ENCODE results near the gene HHAT.

Gene HHAT

GRCh38 chr1:210516697-210517459 is 188.2 kb downstream of the HHAT start:
- H2AK5ac ChIP-seq (ENCODE audit: low read length), result no peak overlapping the region
- H3K79me1 ChIP-seq (ENCODE audit: low read length), result no peaks in the 10 kb centered on the region
- H3K4me2 ChIP-seq (ENCODE audit: low read length), result no peak overlapping the region
- no peak overlapping the region for H3K23ac ChIP-seq (ENCODE audit: low read length)
- H4K8ac ChIP-seq (ENCODE audit: low read depth, low read length), result no peak overlapping the region
- no peak overlapping the region for H4K5ac ChIP-seq (ENCODE audit: low read length)
- no peak overlapping the region for H3K4ac ChIP-seq (ENCODE audit: low read depth, low read length)
- H3K4me1 ChIP-seq (ENCODE audit: control insufficient read depth, low read depth, low read length), result no peaks in the 10 kb centered on the region
- no peak overlapping the region for H3K4me3 ChIP-seq (ENCODE audit: low read length)
- H2BK15ac ChIP-seq (replicated peaks; ENCODE audit: low read depth), result no peak overlapping the region
- H2BK120ac ChIP-seq (ENCODE audit: low read depth, low read length), result no peak overlapping the region
- no peaks in the 10 kb centered on the region for H3K36me3 ChIP-seq (ENCODE audit: control insufficient read depth, insufficient read depth, low read length)
- no peak overlapping the region for H3K9ac ChIP-seq (ENCODE audit: low read length)
- no peak for DNase-seq
- no CpG with 5 or more reads among the region's 5 CpGs for WGBS (ENCODE audit: extremely low coverage, insufficient coverage, low lambda C conversion rate)
- H3K56ac ChIP-seq (ENCODE audit: low read length), result no peak overlapping the region
- no peak overlapping the region for H3K18ac ChIP-seq (ENCODE audit: low read length)
- no peaks in the 10 kb centered on the region for H3K27me3 ChIP-seq (ENCODE audit: insufficient read depth, low read length, poor library complexity)
- H3K27ac ChIP-seq (ENCODE audit: low read depth, low read length), result no peak overlapping the region
- no peak overlapping the region for H2BK5ac ChIP-seq (ENCODE audit: low read length)
- H3K79me2 ChIP-seq (ENCODE audit: control insufficient read depth, insufficient read depth, low read length), result no peaks in the 10 kb centered on the region

GRCh38 chr1:210523830-210524229 is 195.1 kb downstream of the HHAT start:
- no peaks in the 10 kb centered on the region for H3K27me3 ChIP-seq (ENCODE audit: insufficient read depth, low read length, poor library complexity)
- H3K79me1 ChIP-seq (ENCODE audit: low read length), result no peaks in the 10 kb centered on the region
- H4K8ac ChIP-seq (ENCODE audit: low read depth, low read length), result no peak overlapping the region
- no peak overlapping the region for H2BK15ac ChIP-seq (replicated peaks; ENCODE audit: low read depth)
- DNase-seq, result no peak
- no peak overlapping the region for H3K9ac ChIP-seq (ENCODE audit: low read length)
- no peaks in the 10 kb centered on the region for H3K36me3 ChIP-seq (ENCODE audit: control insufficient read depth, insufficient read depth, low read length)
- H3K56ac ChIP-seq (ENCODE audit: low read length), result no peak overlapping the region
- H2AK5ac ChIP-seq (ENCODE audit: low read length), result no peak overlapping the region
- WGBS (ENCODE audit: extremely low coverage, insufficient coverage, low lambda C conversion rate), result no CpG with 5 or more reads among the region's 4 CpGs
- H3K4me3 ChIP-seq (ENCODE audit: low read length), result no peak overlapping the region
- H3K4ac ChIP-seq (ENCODE audit: low read depth, low read length), result no peak overlapping the region
- no peak overlapping the region for H3K4me2 ChIP-seq (ENCODE audit: low read length)
- no peak overlapping the region for H2BK5ac ChIP-seq (ENCODE audit: low read length)
- no peak overlapping the region for H3K18ac ChIP-seq (ENCODE audit: low read length)
- no peak overlapping the region for H2BK120ac ChIP-seq (ENCODE audit: low read depth, low read length)
- no peaks in the 10 kb centered on the region for H3K79me2 ChIP-seq (ENCODE audit: control insufficient read depth, insufficient read depth, low read length)
- no peak overlapping the region for H3K27ac ChIP-seq (ENCODE audit: low read depth, low read length)
- H4K5ac ChIP-seq (ENCODE audit: low read length), result no peak overlapping the region
- H3K23ac ChIP-seq (ENCODE audit: low read length), result no peak overlapping the region
- H3K4me1 ChIP-seq (ENCODE audit: control insufficient read depth, low read depth, low read length), result no peaks in the 10 kb centered on the region

- no peak overlapping the region for H3K56ac ChIP-seq (ENCODE audit: low read length)
- no peaks in the 10 kb centered on the region for H3K4me1 ChIP-seq (ENCODE audit: control insufficient read depth, low read depth, low read length)
- H2BK120ac ChIP-seq (ENCODE audit: low read depth, low read length), result no peak overlapping the region
- WGBS (ENCODE audit: extremely low coverage, insufficient coverage, low lambda C conversion rate), result no CpG with 5 or more reads among the region's 13 CpGs
- H2AK5ac ChIP-seq (ENCODE audit: low read length), result no peak overlapping the region
- no peaks in the 10 kb centered on the region for H3K79me1 ChIP-seq (ENCODE audit: low read length)
- H3K9ac ChIP-seq (ENCODE audit: low read length), result no peak overlapping the region
- H3K18ac ChIP-seq (ENCODE audit: low read length), result no peak overlapping the region
- H3K79me2 ChIP-seq (ENCODE audit: control insufficient read depth, insufficient read depth, low read length), result no peaks in the 10 kb centered on the region
- H4K5ac ChIP-seq (ENCODE audit: low read length), result no peak overlapping the region
- no peaks in the 10 kb centered on the region for H3K36me3 ChIP-seq (ENCODE audit: control insufficient read depth, insufficient read depth, low read length)
- H3K4me3 ChIP-seq (ENCODE audit: low read length), result no peak overlapping the region
- H3K23ac ChIP-seq (ENCODE audit: low read length), result no peak overlapping the region
- no peaks in the 10 kb centered on the region for H3K27me3 ChIP-seq (ENCODE audit: insufficient read depth, low read length, poor library complexity)
- no peak overlapping the region for H3K4me2 ChIP-seq (ENCODE audit: low read length)
- DNase-seq, result no peak
- H4K8ac ChIP-seq (ENCODE audit: low read depth, low read length), result no peak overlapping the region
- no peak overlapping the region for H3K27ac ChIP-seq (ENCODE audit: low read depth, low read length)
- no peak overlapping the region for H3K4ac ChIP-seq (ENCODE audit: low read depth, low read length)
- H2BK5ac ChIP-seq (ENCODE audit: low read length), result no peak overlapping the region
- H2BK15ac ChIP-seq (replicated peaks; ENCODE audit: low read depth), result no peak overlapping the region
Observed at GRCh38 chr1:210525716-210526454, 197.2 kb downstream of the HHAT start.

GRCh38 chr1:210527091-210527490 is 198.4 kb downstream of the HHAT start:
- no peak overlapping the region for H3K4ac ChIP-seq (ENCODE audit: low read depth, low read length)
- H2BK120ac ChIP-seq (ENCODE audit: low read depth, low read length), result no peak overlapping the region
- no CpG with 5 or more reads among the region's 3 CpGs for WGBS (ENCODE audit: extremely low coverage, insufficient coverage, low lambda C conversion rate)
- H3K56ac ChIP-seq (ENCODE audit: low read length), result no peak overlapping the region
- H3K4me1 ChIP-seq (ENCODE audit: control insufficient read depth, low read depth, low read length), result no peaks in the 10 kb centered on the region
- no peaks in the 10 kb centered on the region for H3K27me3 ChIP-seq (ENCODE audit: insufficient read depth, low read length, poor library complexity)
- H4K8ac ChIP-seq (ENCODE audit: low read depth, low read length), result no peak overlapping the region
- no peak overlapping the region for H3K27ac ChIP-seq (ENCODE audit: low read depth, low read length)
- H3K36me3 ChIP-seq (ENCODE audit: control insufficient read depth, insufficient read depth, low read length), result no peaks in the 10 kb centered on the region
- DNase-seq, result no peak
- H3K79me2 ChIP-seq (ENCODE audit: control insufficient read depth, insufficient read depth, low read length), result no peaks in the 10 kb centered on the region
- no peak overlapping the region for H2BK5ac ChIP-seq (ENCODE audit: low read length)
- no peak overlapping the region for H3K4me2 ChIP-seq (ENCODE audit: low read length)
- no peak overlapping the region for H3K23ac ChIP-seq (ENCODE audit: low read length)
- no peak overlapping the region for H3K18ac ChIP-seq (ENCODE audit: low read length)
- H3K9ac ChIP-seq (ENCODE audit: low read length), result no peak overlapping the region
- no peaks in the 10 kb centered on the region for H3K79me1 ChIP-seq (ENCODE audit: low read length)
- H2BK15ac ChIP-seq (replicated peaks; ENCODE audit: low read depth), result no peak overlapping the region
- no peak overlapping the region for H2AK5ac ChIP-seq (ENCODE audit: low read length)
- H4K5ac ChIP-seq (ENCODE audit: low read length), result no peak overlapping the region
- H3K4me3 ChIP-seq (ENCODE audit: low read length), result no peak overlapping the region

GRCh38 chr1:210531475-210532222 is 202.9 kb downstream of the HHAT start:
- no peak overlapping the region for H3K23ac ChIP-seq (ENCODE audit: low read length)
- no peak overlapping the region for H3K4ac ChIP-seq (ENCODE audit: low read depth, low read length)
- no peaks in the 10 kb centered on the region for H3K79me2 ChIP-seq (ENCODE audit: control insufficient read depth, insufficient read depth, low read length)
- H4K8ac ChIP-seq (ENCODE audit: low read depth, low read length), result no peak overlapping the region
- H3K4me1 ChIP-seq (ENCODE audit: control insufficient read depth, low read depth, low read length), result no peaks in the 10 kb centered on the region
- no peak overlapping the region for H3K4me3 ChIP-seq (ENCODE audit: low read length)
- no peak overlapping the region for H3K27ac ChIP-seq (ENCODE audit: low read depth, low read length)
- no peak for DNase-seq
- H2AK5ac ChIP-seq (ENCODE audit: low read length), result no peak overlapping the region
- no peaks in the 10 kb centered on the region for H3K36me3 ChIP-seq (ENCODE audit: control insufficient read depth, insufficient read depth, low read length)
- H3K56ac ChIP-seq (ENCODE audit: low read length), result no peak overlapping the region
- H2BK5ac ChIP-seq (ENCODE audit: low read length), result no peak overlapping the region
- H3K79me1 ChIP-seq (ENCODE audit: low read length), result no peaks in the 10 kb centered on the region
- WGBS (ENCODE audit: extremely low coverage, insufficient coverage, low lambda C conversion rate), result no CpG with 5 or more reads among the region's 3 CpGs
- H2BK120ac ChIP-seq (ENCODE audit: low read depth, low read length), result no peak overlapping the region
- no peaks in the 10 kb centered on the region for H3K27me3 ChIP-seq (ENCODE audit: insufficient read depth, low read length, poor library complexity)
- H4K5ac ChIP-seq (ENCODE audit: low read length), result no peak overlapping the region
- H3K18ac ChIP-seq (ENCODE audit: low read length), result no peak overlapping the region
- no peak overlapping the region for H3K4me2 ChIP-seq (ENCODE audit: low read length)
- no peak overlapping the region for H2BK15ac ChIP-seq (replicated peaks; ENCODE audit: low read depth)
- no peak overlapping the region for H3K9ac ChIP-seq (ENCODE audit: low read length)

All from mesendoderm (in vitro differentiated cells).